ENCODE data around the gene SLC35F3. TPM values are rescaled to one million over a fixed set of nuclear protein-coding genes. Genes with fewer than 3 reads are reported as not detected.

SLC35F3 gene
- total RNA-seq, 2 donors from 2014 or later, result not detected

DNA sequence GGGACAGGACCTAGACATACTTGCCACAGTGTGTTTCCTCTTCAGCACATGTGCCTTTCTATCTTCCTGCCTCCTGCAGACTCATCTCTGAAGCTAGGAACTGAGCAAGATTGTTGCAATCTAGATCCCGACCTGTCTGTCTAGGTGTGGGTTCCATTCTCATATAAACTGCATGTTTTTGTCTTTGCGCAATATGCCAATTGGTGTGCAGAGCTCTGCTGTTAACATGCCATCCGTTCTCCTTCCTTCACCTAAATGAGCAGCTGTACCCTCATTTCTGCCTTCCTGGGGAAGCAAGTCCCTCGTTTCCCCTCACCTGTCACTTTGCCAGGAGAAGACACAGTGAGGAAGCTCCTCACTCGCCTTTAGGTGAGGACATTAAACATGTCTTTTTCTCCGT is 55.5 kb downstream of the SLC35F3 start:
- H3K27me3 ChIP-seq, result no peaks in the 10 kb centered on the region
- DNase-seq (ENCODE audit: low spot score), result no peak
- TF ChIP-seq, protein P1, sequence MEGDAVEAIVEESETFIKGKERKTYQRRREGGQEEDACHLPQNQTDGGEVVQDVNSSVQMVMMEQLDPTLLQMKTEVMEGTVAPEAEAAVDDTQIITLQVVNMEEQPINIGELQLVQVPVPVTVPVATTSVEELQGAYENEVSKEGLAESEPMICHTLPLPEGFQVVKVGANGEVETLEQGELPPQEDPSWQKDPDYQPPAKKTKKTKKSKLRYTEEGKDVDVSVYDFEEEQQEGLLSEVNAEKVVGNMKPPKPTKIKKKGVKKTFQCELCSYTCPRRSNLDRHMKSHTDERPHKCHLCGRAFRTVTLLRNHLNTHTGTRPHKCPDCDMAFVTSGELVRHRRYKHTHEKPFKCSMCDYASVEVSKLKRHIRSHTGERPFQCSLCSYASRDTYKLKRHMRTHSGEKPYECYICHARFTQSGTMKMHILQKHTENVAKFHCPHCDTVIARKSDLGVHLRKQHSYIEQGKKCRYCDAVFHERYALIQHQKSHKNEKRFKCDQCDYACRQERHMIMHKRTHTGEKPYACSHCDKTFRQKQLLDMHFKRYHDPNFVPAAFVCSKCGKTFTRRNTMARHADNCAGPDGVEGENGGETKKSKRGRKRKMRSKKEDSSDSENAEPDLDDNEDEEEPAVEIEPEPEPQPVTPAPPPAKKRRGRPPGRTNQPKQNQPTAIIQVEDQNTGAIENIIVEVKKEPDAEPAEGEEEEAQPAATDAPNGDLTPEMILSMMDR (IDR thresholded peaks at IDR 0.05), result no peak

DNA sequence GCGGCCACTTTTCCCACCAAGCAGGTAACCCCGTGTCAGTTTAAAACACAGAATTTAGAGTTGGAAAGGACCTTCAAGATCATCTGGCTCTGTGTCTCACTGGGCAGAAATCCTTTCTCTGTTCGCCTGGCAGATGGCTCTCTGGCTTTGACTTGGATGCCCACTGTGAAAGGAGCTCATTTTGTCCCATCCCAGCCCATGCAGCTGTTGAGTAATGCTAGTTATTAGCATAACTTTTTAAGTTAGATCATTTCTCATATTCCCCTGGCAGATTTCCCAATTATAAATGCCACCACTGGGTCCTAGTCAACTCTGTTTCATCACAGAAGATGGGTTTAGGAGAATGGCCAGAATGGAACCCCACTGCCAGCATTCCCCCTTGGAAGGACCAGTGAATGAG is 55.9 kb downstream of the SLC35F3 start:
- H3K4me1 ChIP-seq, result no peaks in the 10 kb centered on the region
- H3K27ac ChIP-seq, result no peak overlapping the region
- H3K27me3 ChIP-seq, result no peaks in the 10 kb centered on the region
- no peak for DNase-seq (ENCODE audit: low spot score)
- no peaks in the 10 kb centered on the region for H3K36me3 ChIP-seq
- peaks cover 0 to 10% of the 10 kb centered on the region in 2 donors for H3K9me3 ChIP-seq
- H3K4me3 ChIP-seq, result no peak overlapping the region
- TF ChIP-seq, protein P1 (IDR thresholded peaks at IDR 0.05), result no peak

More for the DNA sequence above, 55.5 kb downstream of the SLC35F3 start:
- Histone ChIP-seq H3K4me1 (no peaks in the 10 kb centered on the region), H3K9me3 (peaks cover 0 to 7% of the 10 kb centered on the region in 2 donors), H3K4me3 (no peak overlapping the region), H3K36me3 (no peaks in the 10 kb centered on the region), H3K27ac (no peak overlapping the region)

DNA sequence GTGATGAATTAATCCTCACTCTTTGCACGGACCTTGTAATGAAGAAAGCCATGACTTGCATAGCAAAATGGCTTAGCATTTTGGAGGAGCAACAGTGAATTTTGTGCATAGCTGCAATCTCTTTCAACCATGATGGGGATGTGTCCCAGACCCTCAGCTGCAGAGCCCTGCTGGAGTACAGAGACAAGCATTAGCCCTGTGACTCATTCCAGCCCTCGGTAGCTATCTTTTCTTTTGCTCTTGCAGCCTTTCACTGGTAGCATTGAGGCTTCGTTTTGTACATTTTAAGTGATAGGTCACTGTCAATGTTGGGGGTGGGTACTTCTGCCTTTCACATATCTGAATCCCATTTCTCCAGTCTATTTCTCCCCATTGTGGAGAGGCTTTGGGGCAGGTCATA is 58.4 kb downstream of the SLC35F3 start:
- no peak overlapping the region for H3K4me3 ChIP-seq
- TF ChIP-seq, protein P1 (IDR thresholded peaks at IDR 0.05), result no peak
- H3K9me3 ChIP-seq, result peaks cover 0 to 10% of the 10 kb centered on the region in 2 donors
- H3K27me3 ChIP-seq, result no peaks in the 10 kb centered on the region
- DNase-seq (ENCODE audit: low spot score), result no peak
- no peaks in the 10 kb centered on the region for H3K36me3 ChIP-seq
- H3K27ac ChIP-seq, result no peak overlapping the region
- H3K4me1 ChIP-seq, result no peaks in the 10 kb centered on the region

DNA sequence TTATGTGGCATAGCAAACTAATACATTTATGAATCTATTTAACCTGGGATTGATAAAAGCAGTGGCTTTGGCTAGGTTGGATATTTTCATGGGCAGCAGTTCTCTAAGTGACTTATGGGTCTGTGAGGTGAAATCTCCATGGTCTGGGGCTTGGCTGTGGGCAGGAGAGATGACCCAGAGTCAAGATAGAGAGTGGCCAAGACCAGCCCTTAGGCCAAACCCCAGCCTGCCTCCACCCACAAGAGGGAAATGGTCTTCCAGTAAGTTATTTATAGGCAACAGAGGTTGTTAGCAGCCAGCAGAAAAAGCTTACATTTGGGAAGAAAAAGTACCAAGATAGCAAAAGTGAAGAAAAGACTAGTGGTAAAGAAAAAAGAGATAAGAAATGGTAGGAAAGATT is 61.4 kb downstream of the SLC35F3 start:
- H3K4me1 ChIP-seq, result no peaks in the 10 kb centered on the region
- no peaks in the 10 kb centered on the region for H3K36me3 ChIP-seq
- DNase-seq (ENCODE audit: low spot score), result no peak
- no peak overlapping the region for H3K4me3 ChIP-seq
- H3K27me3 ChIP-seq, result no peaks in the 10 kb centered on the region
- H3K9me3 ChIP-seq, result peaks cover 0 to 10% of the 10 kb centered on the region in 2 donors
- TF ChIP-seq, protein P1 (IDR thresholded peaks at IDR 0.05), result no peak
- H3K27ac ChIP-seq, result no peak overlapping the region

DNA sequence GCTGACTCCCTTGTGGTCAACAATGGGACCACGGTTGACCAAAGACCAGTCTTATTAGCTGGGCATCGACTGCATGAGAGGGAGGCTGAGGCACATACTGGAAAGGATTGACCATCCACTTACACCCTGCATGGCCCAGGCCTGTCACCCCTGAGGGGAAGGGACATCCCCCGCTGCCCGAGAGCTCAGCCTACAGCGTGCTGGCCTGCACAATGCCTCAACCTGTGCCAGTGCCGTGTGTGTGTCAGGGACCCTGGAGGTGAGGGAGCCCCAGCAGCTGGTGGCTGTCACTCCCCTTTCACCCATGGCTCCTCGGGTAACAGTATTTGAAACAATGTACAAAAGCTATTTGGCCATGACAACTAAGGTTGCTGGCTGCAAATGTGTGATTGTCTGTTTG is 67.3 kb downstream of the SLC35F3 start:
- Histone ChIP-seq H3K27me3 (no peaks in the 10 kb centered on the region), H3K4me3 (no peak overlapping the region), H3K9me3 (no peaks in the 10 kb centered on the region), H3K27ac (no peak overlapping the region), H3K4me1 (no peaks in the 10 kb centered on the region), H3K36me3 (no peaks in the 10 kb centered on the region)
- no peak for DNase-seq (ENCODE audit: low spot score)
- TF ChIP-seq, protein P1 (IDR thresholded peaks at IDR 0.05), result no peak

DNA sequence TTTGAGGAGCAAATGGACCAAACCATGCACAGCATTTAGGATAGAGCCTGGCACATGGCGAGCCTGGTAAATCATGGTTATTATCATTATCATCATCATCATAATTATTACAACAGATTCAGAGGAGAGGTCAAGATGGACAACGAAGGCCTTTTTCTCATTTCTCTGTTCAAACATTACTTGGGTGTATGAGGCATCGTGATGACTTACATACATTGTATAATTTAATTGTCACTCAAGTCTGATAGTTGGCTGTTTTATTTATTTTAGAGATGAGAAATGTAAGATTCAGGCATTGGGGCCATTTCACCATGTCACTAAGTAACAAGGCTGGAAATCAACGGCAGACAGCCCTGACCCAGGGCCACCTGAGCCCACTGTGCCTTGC is 68.1 kb downstream of the SLC35F3 start:
- Histone ChIP-seq H3K27ac (no peak overlapping the region), H3K27me3 (no peaks in the 10 kb centered on the region), H3K4me1 (no peaks in the 10 kb centered on the region), H3K36me3 (no peaks in the 10 kb centered on the region), H3K4me3 (no peak overlapping the region), H3K9me3 (no peaks in the 10 kb centered on the region)
- DNase-seq (ENCODE audit: low spot score), result no peak
- TF ChIP-seq, protein P1 (IDR thresholded peaks at IDR 0.05), result no peak

Data from right atrium auricular region (tissue), 2 donors.